Measurements from ENCODE around the gene CDKL1. TPM values are rescaled to one million over a fixed set of nuclear protein-coding genes. Genes with fewer than 3 reads are reported as not detected.

Gene CDKL1
- 1.3 and 1.5 TPM in 2 replicates for total RNA-seq
- long read RNA-seq, partial matches to known transcripts = 0 of 1 reads
- long read RNA-seq, other reads (novel, unspliced or antisense) = 1 of 1 reads

GRCh38 chr14:50396631-50397389 is at the start of gene CDKL1:
Gene CDKL1, minus strand, starts transcription at chr14:50396881. Its CDS starts 1,013 bp downstream, at chr14:50395868.
- peak; percentile 53 for DNase-seq (ENCODE audit: low spot score, unreplicated experiment)
- no peak for TF ChIP-seq CTCF (IDR thresholded peaks at IDR 0.05; ENCODE audit: unreplicated experiment)
- H3K9me3 Mint-ChIP-seq (ENCODE audit: low read depth) = no peaks in the 10 kb centered on the region
- peak within 1 kb of the TSS; percentile 72 for H3K4me3 Mint-ChIP-seq (ENCODE audit: low read depth)
- H3K4me1 Mint-ChIP-seq (ENCODE audit: low read depth) = peaks cover 11% of the 10 kb centered on the region
- peak within 1 kb of the TSS; percentile 91 for H3K27ac Mint-ChIP-seq
- H3K36me3 Mint-ChIP-seq (ENCODE audit: insufficient read depth) = no peaks in the 10 kb centered on the region
- H3K27me3 Mint-ChIP-seq = peaks cover 39% of the 10 kb centered on the region

GRCh38 chr14:50434528-50434927 is 37.8 kb upstream of the CDKL1 start:
- H3K4me1 Mint-ChIP-seq (ENCODE audit: low read depth) = peaks cover 12% of the 10 kb centered on the region
- DNase-seq (ENCODE audit: low spot score, unreplicated experiment) = no peak
- peaks cover 33% of the 10 kb centered on the region for H3K36me3 Mint-ChIP-seq (ENCODE audit: insufficient read depth)
- H3K4me3 Mint-ChIP-seq (ENCODE audit: low read depth) = no peak overlapping the region
- no peak for TF ChIP-seq CTCF (IDR thresholded peaks at IDR 0.05; ENCODE audit: unreplicated experiment)
- H3K27me3 Mint-ChIP-seq = no peaks in the 10 kb centered on the region
- peak overlapping the region; percentile 56 for H3K27ac Mint-ChIP-seq
- H3K9me3 Mint-ChIP-seq (ENCODE audit: low read depth) = peaks cover 8% of the 10 kb centered on the region

GRCh38 chr14:50432131-50432530 is 35.5 kb upstream of the CDKL1 start:
- DNase-seq (ENCODE audit: low spot score, unreplicated experiment) = no peak
- H3K27ac Mint-ChIP-seq = no peak overlapping the region
- H3K4me3 Mint-ChIP-seq (ENCODE audit: low read depth) = no peak overlapping the region
- TF ChIP-seq CTCF (IDR thresholded peaks at IDR 0.05; ENCODE audit: unreplicated experiment) = no peak
- H3K4me1 Mint-ChIP-seq (ENCODE audit: low read depth) = peaks cover 14% of the 10 kb centered on the region
- peaks cover 25% of the 10 kb centered on the region for H3K36me3 Mint-ChIP-seq (ENCODE audit: insufficient read depth)
- H3K9me3 Mint-ChIP-seq (ENCODE audit: low read depth) = peaks cover under 1% of the 10 kb centered on the region
- no peaks in the 10 kb centered on the region for H3K27me3 Mint-ChIP-seq

GRCh38 chr14:50425816-50426215 is 29.1 kb upstream of the CDKL1 start:
- peaks cover 19% of the 10 kb centered on the region for H3K36me3 Mint-ChIP-seq (ENCODE audit: insufficient read depth)
- no peak overlapping the region for H3K27ac Mint-ChIP-seq
- DNase-seq (ENCODE audit: low spot score, unreplicated experiment) = no peak
- H3K4me3 Mint-ChIP-seq (ENCODE audit: low read depth) = no peak overlapping the region
- no peaks in the 10 kb centered on the region for H3K9me3 Mint-ChIP-seq (ENCODE audit: low read depth)
- no peaks in the 10 kb centered on the region for H3K27me3 Mint-ChIP-seq
- H3K4me1 Mint-ChIP-seq (ENCODE audit: low read depth) = peaks cover 3% of the 10 kb centered on the region
- TF ChIP-seq CTCF (IDR thresholded peaks at IDR 0.05; ENCODE audit: unreplicated experiment) = no peak

GRCh38 chr14:50425105-50425504 is 28.4 kb upstream of the CDKL1 start:
- Mint-ChIP-seq H3K4me1 (ENCODE audit: low read depth) (peaks cover 3% of the 10 kb centered on the region), H3K36me3 (ENCODE audit: insufficient read depth) (peaks cover 23% of the 10 kb centered on the region), H3K9me3 (ENCODE audit: low read depth) (no peaks in the 10 kb centered on the region), H3K27me3 (no peaks in the 10 kb centered on the region), H3K4me3 (ENCODE audit: low read depth) (no peak overlapping the region), H3K27ac (no peak overlapping the region)
- TF ChIP-seq CTCF (IDR thresholded peaks at IDR 0.05; ENCODE audit: unreplicated experiment) = no peak
- no peak for DNase-seq (ENCODE audit: low spot score, unreplicated experiment)

Data from progenitor cell of endocrine pancreas (in vitro differentiated cells).